HG02938 (cell line): ENCODE data around the gene MYBL2.
"Not testable (repeated sequence)": the region's sequence is repeated elsewhere in the genome, so short reads cannot be mapped to it uniquely, and the experiment has no call there.

Source experiments
- ATAC-seq: cut with Tn5 transposase; IDR thresholded peaks from one replicate; pipeline ENCODE4 v1.9.1; 2021; ENCODE audit warnings: mild to moderate bottlenecking, moderate library complexity; ENCODE audit not compliant: unreplicated experiment

The MYBL2 gene

GRCh38 chr20:43749734-43750294, 82.9 kb downstream of the MYBL2 start:
- no peak for ATAC-seq

GRCh38 chr20:43750774-43751166, 83.9 kb downstream of the MYBL2 start:
- ATAC-seq, result no peak

- ATAC-seq, result peak; percentile 76
Measured at GRCh38 chr20:43751167-43752050, 84.5 kb downstream of the MYBL2 start.

GRCh38 chr20:43752051-43752360, 85.1 kb downstream of the MYBL2 start:
- ATAC-seq, result no peak

GRCh38 chr20:43752561-43753301, 85.8 kb downstream of the MYBL2 start:
- no peak for ATAC-seq

GRCh38 chr20:43755390-43755789, 88.5 kb downstream of the MYBL2 start:
- ATAC-seq, result no peak

GRCh38 chr20:43755851-43756250, 88.9 kb downstream of the MYBL2 start:
- no peak for ATAC-seq

- not testable (repeated sequence) for ATAC-seq
Measured at GRCh38 chr20:43757888-43758287, 91.0 kb downstream of the MYBL2 start.

- ATAC-seq, result no peak
Measured at GRCh38 chr20:43761386-43762340, 94.7 kb downstream of the MYBL2 start.

GRCh38 chr20:43762911-43763310, 96.0 kb downstream of the MYBL2 start:
- no peak for ATAC-seq

GRCh38 chr20:43765916-43766315, 99.0 kb downstream of the MYBL2 start:
- ATAC-seq, result no peak
